Stimulated activated naive CD8-positive, alpha-beta T cell treated with anti-CD3 and anti-CD28 coated beads, Interleukin-15, Interleukin-2, amounts not matched to agents 100 ng/mL and 50 ng/mL, for 24 hours (primary cell): ENCODE data around the gene PKN1.

ENCODE experiments used
- H3K27ac Mint-ChIP-seq: one replicate; pipeline ENCODE4 v1.8.0; 2021; ENCODE audit warnings: mild to moderate bottlenecking, mixed read lengths
- H3K27me3 Mint-ChIP-seq: one replicate; pipeline ENCODE4 v1.8.0; 2021; ENCODE audit warnings: mixed read lengths
- H3K36me3 Mint-ChIP-seq: one replicate; pipeline ENCODE4 v1.8.0; 2021; ENCODE audit warnings: low read depth, mixed read lengths
- H3K4me1 Mint-ChIP-seq: one replicate; pipeline ENCODE4 v1.8.0; 2021; ENCODE audit warnings: low read depth, mixed read lengths
- H3K4me3 Mint-ChIP-seq: one replicate; pipeline ENCODE4 v1.8.0; 2021; ENCODE audit warnings: mild to moderate bottlenecking, mixed read lengths
- H3K9me3 Mint-ChIP-seq: one replicate; pipeline ENCODE4 v1.8.0; 2021; ENCODE audit warnings: mixed read lengths

Gene PKN1

DNA sequence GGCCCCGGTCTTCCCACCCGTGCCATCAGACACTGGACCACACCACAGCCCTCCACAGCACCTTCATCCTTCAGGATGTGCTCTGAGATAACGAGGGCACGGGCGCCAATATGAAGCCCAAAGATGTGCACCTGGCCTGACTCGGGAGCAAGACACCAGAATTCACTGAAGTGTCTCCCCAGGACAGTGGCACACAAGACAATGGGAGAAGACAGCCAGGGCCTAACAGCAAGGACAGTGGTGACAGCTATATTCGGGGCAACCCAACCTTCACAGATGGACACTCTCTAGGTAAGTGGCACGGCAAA, 21.2 kb upstream of the PKN1 start:
- Mint-ChIP-seq H3K27me3 (no peaks in the 10 kb centered on the region), H3K9me3 (no peaks in the 10 kb centered on the region), H3K4me1 (peaks cover 62% of the 10 kb centered on the region), H3K36me3 (peaks cover 81% of the 10 kb centered on the region), H3K27ac (no peak overlapping the region), H3K4me3 (no peak overlapping the region)

DNA sequence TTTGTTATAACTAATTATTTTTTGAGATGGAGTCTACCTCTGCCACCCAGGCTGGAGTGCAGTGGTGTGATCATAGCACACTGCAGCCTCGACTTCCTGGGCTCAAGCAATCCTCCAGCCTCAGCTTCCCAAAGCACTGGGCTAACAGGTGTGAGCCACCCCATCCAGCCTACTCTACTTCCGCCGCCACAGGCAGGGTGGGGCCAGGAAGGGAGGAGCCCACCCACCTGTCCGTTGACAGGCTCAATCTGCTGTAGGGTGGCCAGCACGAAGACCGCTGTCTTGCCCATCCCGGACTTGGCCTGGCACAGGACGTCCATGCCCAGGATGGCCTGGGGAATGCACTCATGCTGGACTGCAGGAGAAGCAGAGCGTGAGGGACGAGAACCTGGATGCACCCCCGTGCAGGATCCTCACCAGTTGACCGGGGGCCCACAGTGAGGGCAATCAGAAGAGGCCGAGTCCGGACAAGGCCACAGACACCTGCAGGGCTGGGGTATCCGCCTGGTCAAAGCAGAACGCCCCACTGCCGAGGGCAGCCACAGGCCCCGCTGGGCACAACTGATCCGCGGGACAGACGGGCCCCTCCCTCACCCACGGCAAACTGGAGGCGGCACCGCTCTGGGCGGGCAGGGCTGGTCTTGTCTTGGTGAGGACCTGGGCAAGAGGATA, 20.6 kb upstream of the PKN1 start:
- H3K4me1 Mint-ChIP-seq = peaks cover 65% of the 10 kb centered on the region

DNA sequence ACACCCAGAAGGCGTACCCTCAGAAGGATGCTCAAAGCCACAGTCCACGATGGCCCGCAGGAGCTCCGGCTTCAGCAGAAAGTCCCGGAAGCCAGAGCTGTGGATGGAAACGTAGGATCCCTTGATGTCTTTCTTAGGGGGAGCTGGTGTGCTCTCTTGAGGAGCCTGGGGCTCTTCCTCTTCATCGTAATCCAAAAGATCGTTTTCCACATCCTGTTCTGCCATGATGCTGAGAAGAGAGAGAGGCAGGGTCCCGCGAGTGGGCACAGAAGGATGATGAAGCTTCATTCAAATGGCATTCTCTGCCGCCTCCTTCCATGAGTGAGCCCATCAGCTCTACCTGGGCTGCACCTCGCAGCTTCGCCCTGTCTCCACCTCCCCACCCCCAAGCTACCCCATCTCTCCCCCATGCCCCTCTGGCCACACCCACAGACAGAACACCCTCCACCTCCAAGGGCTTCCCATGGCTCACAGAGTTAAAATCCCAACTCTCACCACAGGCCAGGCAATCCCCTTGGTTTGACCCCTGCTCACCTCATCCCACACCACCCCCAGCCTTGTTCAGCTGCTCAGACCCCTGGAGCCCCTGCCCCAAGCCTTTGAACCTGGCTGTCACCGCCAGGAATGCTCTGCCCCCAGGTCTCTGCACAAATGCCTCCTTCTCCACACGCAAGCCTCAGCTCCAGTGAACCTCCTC, 20.0 kb upstream of the PKN1 start:
- no peaks in the 10 kb centered on the region for H3K9me3 Mint-ChIP-seq
- H3K36me3 Mint-ChIP-seq = peaks cover 83% of the 10 kb centered on the region
- H3K27ac Mint-ChIP-seq = peak overlapping the region; percentile 72
- no peaks in the 10 kb centered on the region for H3K27me3 Mint-ChIP-seq
- H3K4me3 Mint-ChIP-seq = peak overlapping the region; percentile 37
- peaks cover 69% of the 10 kb centered on the region for H3K4me1 Mint-ChIP-seq

More for the DNA sequence above, 20.6 kb upstream of the PKN1 start:
- Mint-ChIP-seq H3K9me3 (no peaks in the 10 kb centered on the region), H3K27ac (no peak overlapping the region), H3K27me3 (no peaks in the 10 kb centered on the region), H3K36me3 (peaks cover 82% of the 10 kb centered on the region), H3K4me3 (no peak overlapping the region)

DNA sequence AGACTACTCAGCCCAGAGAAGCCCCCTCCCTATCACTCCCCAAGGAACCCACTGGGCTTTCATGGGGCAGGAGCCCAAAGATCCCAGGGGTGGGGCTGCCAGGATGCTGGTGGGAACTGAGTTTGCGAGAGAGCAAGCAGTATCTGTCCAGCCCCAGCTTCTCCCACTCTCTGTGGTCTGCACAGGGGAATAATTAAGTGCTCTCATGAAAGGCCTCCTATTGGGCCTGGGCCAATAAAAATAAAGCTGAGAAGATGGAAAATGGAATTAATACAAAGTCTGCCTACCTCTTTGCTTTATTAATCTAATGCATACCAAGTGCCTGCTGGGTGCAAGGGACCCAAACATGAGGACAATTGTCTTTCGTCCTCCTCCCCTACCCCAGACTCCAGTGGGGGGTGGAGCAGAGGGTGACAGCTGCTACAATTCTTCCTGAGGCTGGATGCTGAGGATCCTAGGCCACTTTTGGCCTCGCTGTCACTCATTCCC, 19.4 kb upstream of the PKN1 start:
- peaks cover 81% of the 10 kb centered on the region for H3K36me3 Mint-ChIP-seq
- H3K4me1 Mint-ChIP-seq = peaks cover 64% of the 10 kb centered on the region
- peak overlapping the region; percentile 72 for H3K27ac Mint-ChIP-seq
- peak overlapping the region; percentile 37 for H3K4me3 Mint-ChIP-seq
- H3K9me3 Mint-ChIP-seq = no peaks in the 10 kb centered on the region
- no peaks in the 10 kb centered on the region for H3K27me3 Mint-ChIP-seq

DNA sequence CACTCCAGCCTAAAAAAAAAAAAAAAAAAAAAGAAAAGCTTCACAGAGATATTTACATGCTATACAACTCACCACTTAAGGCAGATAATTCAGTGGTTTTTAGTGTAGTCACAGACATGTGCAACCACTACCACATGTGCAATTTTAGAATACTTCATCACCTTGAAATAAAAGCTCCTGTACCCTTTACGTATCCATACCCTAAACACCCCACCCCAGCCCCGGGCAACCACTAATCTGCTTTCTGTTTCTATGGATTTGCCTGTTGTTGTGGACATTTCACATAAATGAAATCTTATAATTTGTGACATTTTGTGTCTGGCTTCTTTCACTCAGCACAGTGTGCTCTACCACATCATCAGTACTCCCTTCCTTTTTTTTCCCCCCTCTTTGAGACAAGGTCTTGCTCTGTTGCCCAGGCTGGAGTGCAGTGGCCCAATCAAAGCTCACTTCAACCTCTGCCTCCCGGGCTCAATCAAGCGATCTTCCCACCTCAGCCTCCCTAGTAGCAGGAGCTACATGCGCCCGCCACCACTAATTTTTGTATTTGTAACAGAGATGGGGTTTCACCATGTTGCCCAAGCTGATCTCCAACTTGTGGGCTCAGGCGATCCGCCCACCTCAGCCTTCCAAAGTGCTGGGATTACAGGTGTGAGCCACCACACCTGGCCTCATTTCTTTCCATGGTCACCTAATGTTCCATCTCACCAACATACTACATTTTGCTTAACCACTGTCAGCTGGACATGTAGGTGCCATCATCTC, 18.0 kb upstream of the PKN1 start:
- peak overlapping the region; percentile 88 for H3K27ac Mint-ChIP-seq
- H3K9me3 Mint-ChIP-seq = peaks cover under 1% of the 10 kb centered on the region
- peaks cover 73% of the 10 kb centered on the region for H3K36me3 Mint-ChIP-seq
- peak overlapping the region; percentile 90 for H3K4me3 Mint-ChIP-seq
- H3K4me1 Mint-ChIP-seq = peaks cover 64% of the 10 kb centered on the region
- no peaks in the 10 kb centered on the region for H3K27me3 Mint-ChIP-seq

DNA sequence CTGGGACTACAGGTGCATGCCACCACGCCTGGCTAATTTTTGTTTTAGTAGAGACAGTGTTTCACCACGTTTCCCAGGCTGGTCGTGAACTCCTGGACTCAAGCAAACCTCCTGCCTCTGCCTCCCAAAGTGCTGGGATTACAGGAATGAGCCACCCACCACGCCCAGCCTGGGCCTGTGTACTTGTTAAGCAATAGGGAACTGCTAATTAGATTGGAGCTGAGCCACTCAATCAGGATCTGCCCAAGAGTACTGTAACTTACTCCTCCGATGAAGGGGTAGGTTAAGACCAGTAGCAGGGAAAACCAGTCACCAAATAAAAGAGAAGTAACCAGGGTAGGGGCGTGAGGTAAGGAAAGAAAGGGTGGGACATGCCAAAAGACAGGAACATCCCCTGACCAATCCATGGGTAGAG, 16.3 kb upstream of the PKN1 start:
- Mint-ChIP-seq H3K4me3 (peak overlapping the region; percentile 90), H3K27ac (peak overlapping the region; percentile 88)

DNA sequence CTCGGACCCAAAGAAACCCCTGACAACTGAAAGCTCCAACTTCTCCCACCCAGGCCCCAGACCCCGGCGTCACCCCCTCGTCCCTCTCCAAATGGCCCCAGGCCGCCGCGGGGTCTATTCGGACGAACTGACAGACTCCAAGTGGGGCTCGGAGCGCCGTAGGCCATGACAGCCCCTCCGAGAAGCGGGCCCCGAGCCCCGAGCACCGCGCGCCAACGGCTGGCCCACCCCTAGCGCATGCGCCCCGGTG, 14.3 kb upstream of the PKN1 start:
- Mint-ChIP-seq H3K4me1 (peaks cover 48% of the 10 kb centered on the region), H3K27ac (peak overlapping the region; percentile 95), H3K4me3 (peak overlapping the region; percentile 90), H3K27me3 (no peaks in the 10 kb centered on the region), H3K36me3 (peaks cover 47% of the 10 kb centered on the region), H3K9me3 (peaks cover 4% of the 10 kb centered on the region)

More for the DNA sequence above, 16.3 kb upstream of the PKN1 start:
- H3K4me1 Mint-ChIP-seq = peaks cover 65% of the 10 kb centered on the region
- H3K27me3 Mint-ChIP-seq = no peaks in the 10 kb centered on the region
- H3K36me3 Mint-ChIP-seq = peaks cover 59% of the 10 kb centered on the region
- peaks cover 4% of the 10 kb centered on the region for H3K9me3 Mint-ChIP-seq

DNA sequence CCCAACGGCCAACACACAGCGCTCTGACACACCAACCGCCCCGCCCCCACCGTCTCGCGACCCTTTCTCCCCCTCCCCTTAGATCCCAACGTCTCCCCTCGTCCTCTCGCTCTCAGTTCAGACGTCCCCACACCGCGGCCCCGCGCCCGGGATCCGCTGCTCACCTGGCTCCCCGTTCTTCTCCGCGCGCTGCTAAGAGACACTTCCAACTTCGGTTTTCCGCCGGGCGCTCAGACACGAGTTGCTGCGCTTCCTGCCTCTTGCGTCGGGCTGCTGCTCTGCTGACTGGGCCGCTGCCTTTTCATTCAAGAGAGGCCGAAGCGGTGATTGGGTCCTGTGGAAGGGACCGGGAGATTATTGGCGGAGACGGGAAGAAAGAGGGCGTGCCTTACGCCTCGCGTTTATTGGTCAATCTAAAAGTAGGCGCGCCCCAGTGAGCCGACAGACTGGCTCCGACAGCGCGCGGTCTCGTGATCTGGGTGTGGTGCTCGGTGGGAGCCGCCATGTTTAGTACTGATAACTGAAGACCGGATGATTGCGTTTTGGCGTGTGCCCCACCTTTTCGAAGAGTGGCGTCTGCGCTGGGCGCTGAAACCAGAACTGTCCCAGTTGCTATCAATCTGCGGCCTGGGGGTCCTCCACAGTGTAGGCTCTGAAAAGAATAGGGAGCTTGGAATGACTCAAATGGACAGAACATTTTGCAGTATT, 13.8 kb upstream of the PKN1 start, which contains the start of gene DDX39A:
TSS of gene DDX39A (minus strand) at position 236 of the 708 bp plus-strand sequence. CDS start 6,121 bp downstream, outside the sequence.
- Mint-ChIP-seq H3K4me1 (peaks cover 45% of the 10 kb centered on the region), H3K27ac (peak within 1 kb of the TSS; percentile 95), H3K4me3 (peak within 1 kb of the TSS; percentile 90), H3K9me3 (peaks cover 4% of the 10 kb centered on the region), H3K36me3 (peaks cover 45% of the 10 kb centered on the region), H3K27me3 (no peaks in the 10 kb centered on the region)

DNA sequence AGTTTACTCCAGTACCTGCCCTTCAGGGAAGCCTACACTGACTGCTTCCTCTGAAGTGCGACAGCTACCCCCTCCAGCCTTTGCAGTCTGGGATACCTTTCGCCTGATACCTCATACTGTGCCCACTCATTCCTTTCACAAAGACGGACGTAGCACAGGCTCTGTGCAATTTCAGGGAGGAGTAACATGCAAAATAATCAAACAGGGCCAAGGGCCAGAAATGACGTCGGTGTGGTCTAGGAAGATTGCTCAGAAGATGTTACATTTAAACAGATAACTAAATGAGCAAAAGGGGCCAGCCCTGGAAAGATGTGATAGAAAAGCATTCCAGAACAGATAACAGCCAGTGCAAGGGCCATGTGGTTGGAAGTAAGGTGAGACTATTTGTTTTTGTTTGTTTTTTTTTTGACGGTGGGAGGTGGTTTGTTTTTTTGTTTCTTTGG, 7.4 kb upstream of the PKN1 start:
- Mint-ChIP-seq H3K4me3 (no peak overlapping the region), H3K27ac (no peak overlapping the region), H3K9me3 (no peaks in the 10 kb centered on the region)

DNA sequence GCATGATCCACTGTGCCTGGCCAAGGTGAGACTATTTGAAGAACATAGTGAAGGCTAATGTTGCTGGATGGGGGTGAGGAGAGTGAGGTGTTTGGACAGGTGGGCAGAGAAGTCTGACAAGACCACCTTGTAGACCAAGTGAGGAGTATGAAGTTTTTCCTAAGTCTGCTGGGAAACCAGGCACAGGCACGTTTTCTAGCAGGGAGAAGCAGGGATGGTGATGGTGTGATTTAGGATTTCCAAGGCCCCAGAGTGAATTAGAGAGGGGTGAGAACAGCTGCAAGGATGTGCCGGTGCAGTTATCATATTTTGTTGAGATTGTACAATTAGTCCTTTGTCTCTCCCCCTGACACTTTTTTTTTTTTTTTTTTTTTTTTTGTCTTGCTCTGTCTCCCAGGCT, 5.6 kb upstream of the PKN1 start:
- Mint-ChIP-seq H3K4me1 (peaks cover 13% of the 10 kb centered on the region), H3K27me3 (peaks cover 5% of the 10 kb centered on the region), H3K9me3 (no peaks in the 10 kb centered on the region), H3K27ac (no peak overlapping the region), H3K4me3 (no peak overlapping the region), H3K36me3 (no peaks in the 10 kb centered on the region)

More for the DNA sequence above, 7.4 kb upstream of the PKN1 start:
- Mint-ChIP-seq H3K36me3 (no peaks in the 10 kb centered on the region), H3K27me3 (peaks cover 3% of the 10 kb centered on the region), H3K4me1 (peaks cover 3% of the 10 kb centered on the region)

DNA sequence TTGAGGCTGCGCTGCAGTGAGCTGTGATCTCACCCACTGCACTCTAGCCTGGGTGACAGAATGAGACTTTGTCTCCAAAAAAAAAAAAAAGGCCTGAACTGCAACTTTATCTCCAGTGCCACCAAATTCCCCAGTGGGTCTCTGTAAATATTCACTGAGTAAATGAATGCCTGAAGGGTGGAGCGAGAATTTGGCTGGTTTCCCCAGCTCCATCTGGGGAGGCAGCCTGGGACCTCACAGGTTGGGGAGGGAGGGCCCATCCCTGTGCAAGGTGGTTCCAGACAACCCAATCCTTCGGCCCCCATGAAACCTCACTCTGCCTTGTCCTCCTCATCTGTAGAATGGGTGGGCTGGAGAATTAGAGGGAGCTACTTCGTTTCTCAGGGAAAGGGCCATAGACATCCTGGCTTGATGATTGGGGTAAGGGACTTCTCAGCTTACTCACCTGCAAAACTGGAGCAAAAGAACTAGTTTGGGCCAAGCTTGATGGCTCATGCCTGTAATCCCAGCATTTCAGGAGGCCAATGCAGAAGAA, 4.2 kb upstream of the PKN1 start:
- peaks cover 5% of the 10 kb centered on the region for H3K27me3 Mint-ChIP-seq
- H3K4me3 Mint-ChIP-seq = no peak overlapping the region
- H3K4me1 Mint-ChIP-seq = peaks cover 17% of the 10 kb centered on the region
- no peak overlapping the region for H3K27ac Mint-ChIP-seq
- no peaks in the 10 kb centered on the region for H3K36me3 Mint-ChIP-seq
- no peaks in the 10 kb centered on the region for H3K9me3 Mint-ChIP-seq

DNA sequence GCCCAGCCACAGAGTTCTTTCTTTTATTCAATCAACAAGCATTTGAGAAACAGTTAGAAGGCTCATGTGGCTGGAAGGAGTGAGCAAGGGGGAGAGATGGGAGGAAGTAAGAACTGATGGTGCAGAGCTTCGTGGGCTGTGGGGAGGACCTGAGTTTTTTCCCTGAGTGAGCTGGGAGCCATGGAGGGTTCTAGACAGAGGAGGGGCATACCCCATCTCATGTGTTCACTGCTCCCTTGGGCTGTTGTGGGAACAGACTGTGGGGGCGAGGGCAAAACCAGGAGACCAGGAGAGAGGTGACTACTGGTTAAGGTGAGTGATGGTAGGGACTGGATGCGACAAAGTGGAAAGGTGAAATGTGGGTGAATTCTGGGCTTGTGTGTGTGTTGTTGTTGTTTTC, 2.4 kb upstream of the PKN1 start:
- peak overlapping the region; percentile 37 for H3K27ac Mint-ChIP-seq
- H3K4me1 Mint-ChIP-seq = peaks cover 33% of the 10 kb centered on the region
- H3K9me3 Mint-ChIP-seq = no peaks in the 10 kb centered on the region
- peaks cover 5% of the 10 kb centered on the region for H3K27me3 Mint-ChIP-seq
- H3K36me3 Mint-ChIP-seq = no peaks in the 10 kb centered on the region
- no peak overlapping the region for H3K4me3 Mint-ChIP-seq

DNA sequence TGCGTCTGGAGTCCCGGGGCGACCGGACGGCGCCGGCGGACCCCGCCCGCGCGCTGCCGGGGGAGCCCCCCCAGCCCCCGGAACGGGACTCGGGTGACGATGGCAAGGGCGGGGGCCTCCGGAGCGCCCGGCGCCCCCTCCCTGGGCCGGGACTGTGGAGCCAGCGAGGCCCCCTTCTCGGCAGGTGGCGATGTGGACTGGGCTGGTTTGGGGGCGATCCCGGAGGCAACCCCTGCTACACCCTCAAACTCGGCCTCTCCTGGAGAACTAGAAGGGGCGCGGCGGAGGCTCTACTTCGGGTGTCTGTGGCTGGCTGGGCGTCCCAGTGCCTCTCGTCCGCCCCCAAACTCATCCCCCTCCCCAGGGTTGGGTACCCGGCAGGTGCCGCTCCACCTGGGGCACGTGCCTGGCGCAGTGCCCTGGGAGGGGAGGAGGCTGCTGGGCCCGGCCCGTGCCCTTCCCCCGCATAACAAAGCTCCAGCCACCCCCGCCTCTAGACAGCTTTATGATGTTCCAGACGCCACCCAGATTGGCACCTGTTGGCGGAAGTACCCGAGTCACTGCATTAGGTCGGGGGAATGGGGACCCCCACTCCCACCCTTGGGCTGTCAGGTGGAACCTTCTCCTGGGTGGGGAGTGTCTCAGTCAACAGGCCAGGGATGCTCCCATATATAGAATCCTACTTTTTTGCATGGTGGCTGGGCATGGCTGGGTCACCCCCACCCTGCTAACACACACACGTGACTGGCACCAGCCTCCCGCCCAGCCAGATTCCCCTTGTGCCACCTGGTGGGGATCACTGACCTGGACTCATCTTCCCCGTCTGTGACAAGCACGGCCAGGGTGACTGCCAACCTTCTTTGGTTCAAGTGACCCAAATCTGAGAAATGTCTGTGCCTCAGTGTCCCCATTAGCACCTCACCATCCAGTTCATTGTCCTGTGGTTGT, 722 bp downstream of the PKN1 start:
- Mint-ChIP-seq H3K27me3 (peaks cover 5% of the 10 kb centered on the region), H3K27ac (peak overlapping the region; percentile 87), H3K9me3 (no peaks in the 10 kb centered on the region), H3K4me1 (peaks cover 51% of the 10 kb centered on the region), H3K36me3 (no peaks in the 10 kb centered on the region), H3K4me3 (peak overlapping the region; percentile 82)
